Caco-2 (cell line): ENCODE results near the gene TMEM107. TPM values are rescaled to one million over a fixed set of nuclear protein-coding genes. Genes with fewer than 3 reads are reported as not detected.
A peak's percentile ranks its signal among the peaks of the same experiment; 100 is the strongest.

Experiments
- BruUV-seq: library from RNA; stranded (reverse); fragments of 400-500 nt; replicated peaks from 2 replicates; lab custom pipeline; 2021; lab: Mats Ljungman, UMichigan
- CTCF ChIA-PET: fragments of 300-600 bp; sonication (Branson Sonifier 250); formaldehyde crosslinking; loops from one replicate; lab custom pipeline; 2022; ENCODE audit warnings: antibody characterized with exemption; lab: Charles Lee
- POLR2A ChIA-PET: fragments of 300-600 bp; sonication (Branson Sonifier 250); formaldehyde crosslinking; loops from one replicate; lab custom pipeline; 2022; ENCODE audit warnings: antibody characterized with exemption; lab: Charles Lee
- DNase-seq, 2 experiments: peaks; one replicate each; pipeline versions ENCODE4 v3.0.0 to v3.0.0-alpha.2; 2020 to 2022
- H3K27me3 ChIP-seq: replicated peaks from 2 replicates; pipeline ENCODE4 v1.6.0; 2011; ENCODE audit warnings: low read length; ENCODE audit not compliant: control insufficient read depth, insufficient read depth
- H3K36me3 ChIP-seq: 2 replicates; pipeline ENCODE4 v1.5.1; 2011; ENCODE audit warnings: low read length; ENCODE audit not compliant: control insufficient read depth, insufficient read depth
- H3K4me1 ChIP-seq: fragments of 250-450 bp; sonication (Bioruptor Pico); 2 replicates; pipeline ENCODE4 v1.5.1; 2020; ENCODE audit warnings: mild to moderate bottlenecking
- H3K4me3 ChIP-seq: 2 replicates; pipeline ENCODE4 v1.5.1; 2011; ENCODE audit warnings: low read depth, mild to moderate bottlenecking, control low read depth, low read length
- H3K9me3 ChIP-seq: fragments of 250-450 bp; sonication (Bioruptor Pico); 2 replicates; pipeline ENCODE4 v1.5.1; 2020; ENCODE audit warnings: mild to moderate bottlenecking, moderate library complexity
- H3K27ac Mint-ChIP-seq: one replicate; pipeline ENCODE4 v1.8.0; 2022; ENCODE audit warnings: mixed read lengths; ENCODE audit not compliant: unreplicated experiment
- H3K27me3 Mint-ChIP-seq: one replicate; pipeline ENCODE4 v1.8.0; 2022; ENCODE audit warnings: mixed read lengths; ENCODE audit not compliant: insufficient read depth, unreplicated experiment
- H3K36me3 Mint-ChIP-seq: one replicate; pipeline ENCODE4 v1.8.0; 2022; ENCODE audit warnings: mild to moderate bottlenecking, mixed read lengths; ENCODE audit not compliant: insufficient read depth, unreplicated experiment
- H3K4me1 Mint-ChIP-seq: one replicate; pipeline ENCODE4 v1.8.0; 2022; ENCODE audit warnings: low read depth, mixed read lengths; ENCODE audit not compliant: unreplicated experiment
- H3K4me3 Mint-ChIP-seq: one replicate; pipeline ENCODE4 v1.8.0; 2022; ENCODE audit warnings: mild to moderate bottlenecking, moderate library complexity, mixed read lengths; ENCODE audit not compliant: unreplicated experiment
- H3K9me3 Mint-ChIP-seq: one replicate; pipeline ENCODE4 v1.8.0; 2022; ENCODE audit warnings: mixed read lengths; ENCODE audit not compliant: unreplicated experiment
- intact Hi-C: fragments of 100-400 bp; cut with micrococcal nuclease; formaldehyde crosslinking; loops from one replicate; pipeline ENCODE4 v1.10.0; 2022; ENCODE audit not compliant: unreplicated experiment
- total RNA-seq: library from RNA; stranded (reverse); gene quantifications from 2 replicates; pipeline ENCODE4 v1.2.3, GENCODE V29; 2022
- TF ChIP-seq, protein P1 (sequence below), 2 experiments: fragments of 200-600 bp in 1 of 2; IDR thresholded peaks; 1 replicate in 1 of 2; 2 replicates in 1 of 2; pipeline versions ENCODE4 v1.5.1 to v1.8.0; 2011 to 2022; ENCODE audit warnings: antibody characterized with exemption in 1 of 2, control low read depth in 1 of 2, inconsistent platforms in 1 of 2, low read depth in 1 of 2, low read length in 1 of 2, mild to moderate bottlenecking in 1 of 2, moderate library complexity in 1 of 2; ENCODE audit not compliant: insufficient read depth in 1 of 2, severe bottlenecking in 1 of 2, unreplicated experiment in 1 of 2

The TMEM107 gene
- total RNA-seq, 1 experiment from 2014 or later, result 5.4 TPM

DNA sequence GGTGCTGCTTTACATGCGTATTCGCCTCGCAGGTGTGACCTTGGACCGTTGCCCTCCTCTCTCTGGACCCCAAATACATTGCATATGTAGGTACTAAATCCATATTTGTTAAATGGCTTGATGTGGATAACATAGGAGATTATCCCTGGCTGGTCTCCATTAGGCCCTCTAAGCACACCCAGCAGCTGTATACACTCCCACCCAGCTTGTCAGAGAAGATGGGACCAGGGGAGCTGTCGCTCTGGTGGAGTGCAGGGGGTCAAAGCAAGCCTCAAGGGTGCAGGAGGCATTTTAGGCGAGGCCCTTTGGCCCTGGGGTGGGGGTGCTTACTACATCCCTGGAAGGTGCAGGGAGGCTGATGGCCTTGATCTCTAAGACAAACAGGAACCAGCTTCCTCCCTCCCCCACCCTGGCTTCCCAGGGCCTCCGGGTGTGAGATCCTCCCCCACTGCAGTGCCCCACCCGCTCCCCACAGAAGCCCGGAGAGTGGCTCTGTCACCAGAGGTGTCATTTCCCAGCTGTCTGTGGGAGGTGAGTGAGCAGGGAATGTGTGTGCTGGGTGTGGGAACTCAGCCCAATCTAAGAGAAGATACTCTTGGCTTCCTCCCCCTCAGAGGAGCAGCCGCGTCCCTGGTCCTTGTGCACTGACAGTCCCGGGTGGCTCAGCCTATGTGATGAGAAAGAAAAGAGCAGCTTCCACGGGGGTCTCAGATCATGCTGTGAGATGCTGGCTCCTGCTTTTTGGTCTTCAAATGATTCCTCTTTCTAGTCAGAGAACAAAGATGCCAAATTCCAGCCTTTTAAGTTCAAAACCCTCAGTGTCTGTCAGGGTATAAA is 12.0 kb downstream of the TMEM107 start:
- peaks cover 24% of the 10 kb centered on the region for H3K36me3 Mint-ChIP-seq
- Histone ChIP-seq H3K4me1 (peaks cover 9% of the 10 kb centered on the region; the same call in 1 of the 2 replicates), H3K27me3 (no peaks in the 10 kb centered on the region), H3K9me3 (no peaks in the 10 kb centered on the region), H3K36me3 (no peaks in the 10 kb centered on the region), H3K4me3 (no peak overlapping the region)
- CTCF ChIA-PET, result no interaction called here
- H3K9me3 Mint-ChIP-seq, result no peaks in the 10 kb centered on the region
- peak overlapping the region; percentile 83 for H3K4me3 Mint-ChIP-seq
- H3K27me3 Mint-ChIP-seq, result no peaks in the 10 kb centered on the region
- intact Hi-C loops, result no loop called here
- POLR2A ChIA-PET, result interaction anchor here (1.7 kb wide), 1 partner anchor 9 kb away, joined by 14 read pairs; no protein-coding TSS in a partner anchor
- H3K27ac Mint-ChIP-seq, result no peak overlapping the region
- DNase-seq, result no peak
- no TSS peak for BruUV-seq
- H3K4me1 Mint-ChIP-seq, result peaks cover 5% of the 10 kb centered on the region
- TF ChIP-seq, protein P1, sequence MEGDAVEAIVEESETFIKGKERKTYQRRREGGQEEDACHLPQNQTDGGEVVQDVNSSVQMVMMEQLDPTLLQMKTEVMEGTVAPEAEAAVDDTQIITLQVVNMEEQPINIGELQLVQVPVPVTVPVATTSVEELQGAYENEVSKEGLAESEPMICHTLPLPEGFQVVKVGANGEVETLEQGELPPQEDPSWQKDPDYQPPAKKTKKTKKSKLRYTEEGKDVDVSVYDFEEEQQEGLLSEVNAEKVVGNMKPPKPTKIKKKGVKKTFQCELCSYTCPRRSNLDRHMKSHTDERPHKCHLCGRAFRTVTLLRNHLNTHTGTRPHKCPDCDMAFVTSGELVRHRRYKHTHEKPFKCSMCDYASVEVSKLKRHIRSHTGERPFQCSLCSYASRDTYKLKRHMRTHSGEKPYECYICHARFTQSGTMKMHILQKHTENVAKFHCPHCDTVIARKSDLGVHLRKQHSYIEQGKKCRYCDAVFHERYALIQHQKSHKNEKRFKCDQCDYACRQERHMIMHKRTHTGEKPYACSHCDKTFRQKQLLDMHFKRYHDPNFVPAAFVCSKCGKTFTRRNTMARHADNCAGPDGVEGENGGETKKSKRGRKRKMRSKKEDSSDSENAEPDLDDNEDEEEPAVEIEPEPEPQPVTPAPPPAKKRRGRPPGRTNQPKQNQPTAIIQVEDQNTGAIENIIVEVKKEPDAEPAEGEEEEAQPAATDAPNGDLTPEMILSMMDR (IDR thresholded peaks at IDR 0.05; ENCODE audit: insufficient read depth in 1 of 2, low read depth in 1 of 2, low read length in 1 of 2, severe bottlenecking in 1 of 2, unreplicated experiment in 1 of 2), result no peak

DNA sequence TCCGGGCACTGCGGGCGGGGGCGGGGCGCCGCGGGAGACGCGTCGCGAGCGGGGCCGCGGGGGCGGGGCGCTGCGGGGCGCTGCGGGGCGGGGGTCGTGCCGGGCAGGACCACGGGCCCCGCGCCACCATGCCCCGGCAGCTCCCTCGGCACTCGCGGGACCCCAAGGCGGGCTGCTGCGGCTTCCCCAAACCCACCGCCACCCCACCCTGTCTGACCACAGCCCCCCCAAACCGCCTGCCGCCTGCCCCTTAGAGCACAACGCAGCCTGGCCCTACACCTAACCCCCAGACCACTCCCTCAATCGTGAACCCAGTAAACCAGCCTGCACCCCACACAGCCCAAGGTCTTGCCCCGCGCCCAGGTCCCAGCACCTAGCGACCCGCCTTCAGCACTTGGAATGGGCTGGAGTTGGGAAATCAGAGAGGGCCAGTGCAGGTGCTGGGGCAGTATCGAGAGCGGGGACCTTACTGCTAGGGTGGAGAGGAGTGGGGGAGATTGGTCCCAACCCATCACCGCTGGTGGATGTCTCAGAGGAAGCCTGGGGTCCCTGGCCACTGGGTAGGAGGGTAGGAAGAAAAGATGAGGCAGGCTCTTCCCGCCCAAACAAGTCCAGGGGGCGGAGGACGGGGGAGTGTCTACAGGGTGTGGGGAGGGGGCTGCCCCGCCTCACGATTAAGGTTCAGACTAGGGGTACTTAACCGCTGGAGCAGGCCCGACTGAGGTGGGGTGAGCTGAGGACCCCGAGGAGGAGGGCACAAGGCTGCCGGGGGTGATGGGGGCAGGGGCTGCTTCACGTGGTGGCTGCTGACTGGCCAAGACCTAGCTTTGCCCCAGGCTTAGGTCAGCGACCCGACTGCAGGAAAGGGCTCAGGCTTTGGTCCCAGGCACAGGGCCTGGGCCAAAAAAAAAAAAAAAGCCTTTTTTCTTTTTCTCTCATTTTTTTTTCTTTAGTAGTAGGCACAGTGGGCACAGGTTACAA is 12.9 kb downstream of the TMEM107 start:
- H3K27me3 Mint-ChIP-seq, result no peaks in the 10 kb centered on the region

More for the DNA sequence above, 12.9 kb downstream of the TMEM107 start:
- ChIA-PET POLR2A (interaction anchor here (1.7 kb wide), 1 partner anchor 10 kb away, joined by 14 read pairs; no protein-coding TSS in a partner anchor), CTCF (no interaction called here)
- TF ChIP-seq, protein P1 (IDR thresholded peaks at IDR 0.05; ENCODE audit: insufficient read depth in 1 of 2, low read depth in 1 of 2, low read length in 1 of 2, severe bottlenecking in 1 of 2, unreplicated experiment in 1 of 2), result no peak
- Histone ChIP-seq H3K27me3 (no peaks in the 10 kb centered on the region), H3K9me3 (no peaks in the 10 kb centered on the region), H3K4me3 (peak overlapping the region; percentile 81), H3K4me1 (peaks cover 9% of the 10 kb centered on the region; the same call in 1 of the 2 replicates), H3K36me3 (no peaks in the 10 kb centered on the region)
- Mint-ChIP-seq H3K4me1 (peaks cover 5% of the 10 kb centered on the region), H3K9me3 (no peaks in the 10 kb centered on the region), H3K27ac (peak overlapping the region; percentile 93), H3K36me3 (peaks cover 29% of the 10 kb centered on the region), H3K4me3 (peak overlapping the region; percentile 83)
- intact Hi-C loops, result no loop called here
- no TSS peak for BruUV-seq
- DNase-seq, result no peak
